Stimulated activated CD4-positive, alpha-beta T cell treated with anti-CD3 and anti-CD28 coated beads, Interleukin-1b, Interleukin-23, amount 100 ng/mL, for 1 hour (primary cell): ENCODE data around the gene SPACA1.

ENCODE experiments used
- DNase-seq, 2 donors: peaks; one replicate each; pipeline ENCODE4 v3.0.0-alpha.2; 2020; ENCODE audit warnings: low read depth in 2 of 2

SPACA1 gene

DNA sequence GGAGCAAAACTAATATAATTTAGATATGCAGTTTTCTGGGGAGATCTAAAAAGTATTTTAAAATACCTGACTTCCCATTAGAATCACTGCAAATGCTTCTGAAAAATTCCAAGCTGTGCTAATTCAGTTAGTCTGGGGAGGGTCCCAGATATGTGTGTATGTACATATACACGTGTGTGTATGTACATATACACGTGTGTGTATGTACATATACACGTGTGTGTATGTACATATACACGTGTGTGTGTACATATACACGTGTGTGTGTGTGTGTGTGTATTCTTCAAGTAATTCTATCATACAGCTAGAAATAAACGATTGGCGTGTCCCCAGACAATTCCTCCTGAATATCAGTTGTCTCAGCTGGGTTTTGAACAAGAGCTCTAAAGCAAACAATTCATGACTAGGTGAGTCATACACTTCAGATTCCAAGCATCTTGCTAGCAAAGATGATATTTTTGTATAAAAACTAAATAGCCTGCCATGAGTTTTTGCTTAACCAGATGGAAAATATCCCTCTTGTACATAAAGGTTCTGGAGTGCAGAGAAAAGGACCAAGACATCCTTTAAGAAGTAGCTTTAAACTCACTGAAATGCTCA, 58.2 kb downstream of the SPACA1 start:
- no peak for DNase-seq

DNA sequence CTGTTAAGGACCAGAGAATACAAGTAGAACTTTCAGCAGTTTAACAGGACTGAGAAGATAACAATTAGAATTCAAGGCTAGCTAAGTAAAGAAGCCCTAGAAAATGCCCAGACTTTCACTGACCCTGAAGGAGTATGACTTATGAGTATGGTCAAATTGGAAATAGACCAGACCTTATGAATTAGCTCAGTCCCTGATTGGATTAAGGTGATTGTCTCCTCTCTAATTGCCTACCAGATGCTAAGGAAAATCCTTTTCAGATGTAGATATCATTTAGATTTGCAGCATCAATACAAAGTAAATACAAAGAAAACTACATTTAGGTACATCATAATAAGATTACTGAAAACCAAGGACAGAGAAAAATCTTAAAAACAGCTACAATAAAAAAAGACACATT, 59.6 kb downstream of the SPACA1 start:
- no peak for DNase-seq

DNA sequence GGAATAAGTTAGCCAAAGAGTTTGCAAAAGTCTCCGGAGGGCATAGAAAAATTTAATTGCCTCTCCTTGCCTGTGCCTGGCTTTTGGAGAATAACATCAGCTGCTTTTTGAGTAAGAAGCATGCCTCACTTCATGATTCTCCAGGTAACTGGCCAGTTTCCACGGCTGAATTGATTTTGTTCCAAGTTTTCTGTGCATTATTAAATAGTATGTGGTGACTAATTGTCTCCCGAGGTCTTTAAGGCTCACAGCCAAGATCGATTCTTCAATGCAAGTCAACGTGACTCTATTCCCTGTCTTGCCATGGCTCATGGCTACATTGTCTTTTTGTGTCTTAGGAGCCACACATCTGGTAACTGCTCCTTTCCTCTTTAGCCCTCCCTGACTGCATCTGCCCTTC, 64.3 kb downstream of the SPACA1 start:
- no peak for DNase-seq

GRCh38 chr6:88114838-88115237, 67.2 kb downstream of the SPACA1 start:
- DNase-seq, result no peak

GRCh38 chr6:88115307-88115706, 67.7 kb downstream of the SPACA1 start:
- no peak for DNase-seq

GRCh38 chr6:88116276-88116675, 68.6 kb downstream of the SPACA1 start:
- DNase-seq, result no peak
